Endometrium (tissue), 2 donors: ENCODE results near the gene RIN1.

ENCODE experiments used
- FAIRE-seq: peaks from 2 replicates; lab custom pipeline; 2012; peaks lifted over from hg19 to GRCh38; lab: Jason Lieb, UNC
- donor health status: control.
- donor health status: control.

RIN1 gene

GRCh38 chr11:66294626-66295620, 41.3 kb downstream of the RIN1 start:
- FAIRE-seq: no peak

GRCh38 chr11:66293777-66294625, 42.2 kb downstream of the RIN1 start:
- FAIRE-seq: no peak

GRCh38 chr11:66293352-66293751, 42.9 kb downstream of the RIN1 start:
- no peak for FAIRE-seq

GRCh38 chr11:66292543-66293332, 43.5 kb downstream of the RIN1 start:
- FAIRE-seq: no peak

- FAIRE-seq: no peak
These were observed 44.3 kb downstream of the RIN1 start, which contains the start of gene TMEM151A for GRCh38 chr11:66291706-66292542. Gene TMEM151A, plus strand, starts transcription at chr11:66291894. Its CDS starts 120 bp downstream, at chr11:66292014.

- FAIRE-seq: no peak
These were observed 44.9 kb downstream of the RIN1 start for GRCh38 chr11:66291303-66291705.

GRCh38 chr11:66290330-66290621, 46.0 kb downstream of the RIN1 start:
- FAIRE-seq: no peak

- no peak for FAIRE-seq
These were observed 46.5 kb downstream of the RIN1 start for GRCh38 chr11:66289548-66290329.

GRCh38 chr11:66288671-66289547, 47.3 kb downstream of the RIN1 start, which contains the start of gene YIF1A:
Gene YIF1A, minus strand, starts transcription at chr11:66289143. Its CDS starts 158 bp downstream, at chr11:66288985.
- FAIRE-seq: peak; percentile 99

- FAIRE-seq: no peak
These were observed 48.2 kb downstream of the RIN1 start for GRCh38 chr11:66287889-66288670.

GRCh38 chr11:66287211-66287888, 48.9 kb downstream of the RIN1 start:
- no peak for FAIRE-seq

- no peak for FAIRE-seq
These were observed 49.5 kb downstream of the RIN1 start for GRCh38 chr11:66286699-66287098.

- FAIRE-seq: no peak
These were observed 50.8 kb downstream of the RIN1 start for GRCh38 chr11:66285250-66285947.

- FAIRE-seq: no peak
These were observed 51.6 kb downstream of the RIN1 start for GRCh38 chr11:66284526-66285078.

GRCh38 chr11:66283461-66284105, 52.7 kb downstream of the RIN1 start:
- no peak for FAIRE-seq
